HUES6 (cell line): ENCODE data around the gene TMEM254.
"Not testable (repeated sequence)": the region's sequence is repeated elsewhere in the genome, so short reads cannot be mapped to it uniquely, and the experiment has no call there.

Source experiments
- H3K27ac ChIP-seq: 2 replicates; pipeline ENCODE4 v1.7.0; 2013; ENCODE audit warnings: low read depth, mild to moderate bottlenecking, low read length, inconsistent platforms
- H3K27me3 ChIP-seq: 2 replicates; pipeline ENCODE4 v1.6.1; 2013; ENCODE audit warnings: low read length; ENCODE audit not compliant: control insufficient read depth, insufficient read depth
- H3K36me3 ChIP-seq: 2 replicates; pipeline ENCODE4 v1.6.1; 2013; ENCODE audit warnings: low read length; ENCODE audit not compliant: control insufficient read depth, insufficient read depth
- H3K4me1 ChIP-seq: 2 replicates; pipeline ENCODE4 v1.6.1; 2013; ENCODE audit warnings: low read length; ENCODE audit not compliant: control insufficient read depth, insufficient read depth
- H3K4me3 ChIP-seq: 2 replicates; pipeline ENCODE4 v1.5.1; 2013; ENCODE audit warnings: low read depth, low read length
- H3K9ac ChIP-seq: one replicate; pipeline ENCODE4 v1.6.1; 2013; ENCODE audit warnings: mild to moderate bottlenecking, low read length
- H3K9me3 ChIP-seq: 2 replicates; pipeline ENCODE4 v1.6.1; 2013; ENCODE audit warnings: low read depth, low read length; ENCODE audit not compliant: control insufficient read depth, insufficient read depth

The TMEM254 gene

GRCh38 chr10:80077869-80078447, 507 bp upstream of the TMEM254 start:
- no peaks in the 10 kb centered on the region for H3K36me3 ChIP-seq
- peak overlapping the region; percentile 89 for H3K27ac ChIP-seq
- peak overlapping the region; percentile 81 for H3K9ac ChIP-seq
- peaks cover 10% of the 10 kb centered on the region for H3K4me1 ChIP-seq
- peak overlapping the region; percentile 85 for H3K4me3 ChIP-seq
- H3K9me3 ChIP-seq, result no peaks in the 10 kb centered on the region
- no peaks in the 10 kb centered on the region for H3K27me3 ChIP-seq

GRCh38 chr10:80079312-80079719, 851 bp downstream of the TMEM254 start:
- Histone ChIP-seq H3K27me3 (no peaks in the 10 kb centered on the region), H3K36me3 (no peaks in the 10 kb centered on the region), H3K4me3 (peak overlapping the region; percentile 85), H3K9me3 (no peaks in the 10 kb centered on the region), H3K9ac (peak overlapping the region; percentile 73), H3K4me1 (peaks cover 10% of the 10 kb centered on the region), H3K27ac (no peak overlapping the region)

GRCh38 chr10:80081026-80081425, 2.6 kb downstream of the TMEM254 start:
- Histone ChIP-seq H3K9ac (no peak overlapping the region), H3K36me3 (no peaks in the 10 kb centered on the region), H3K4me3 (no peak overlapping the region), H3K9me3 (no peaks in the 10 kb centered on the region), H3K4me1 (peaks cover 10% of the 10 kb centered on the region), H3K27ac (no peak overlapping the region), H3K27me3 (no peaks in the 10 kb centered on the region)

- Histone ChIP-seq H3K9ac (no peak overlapping the region), H3K27ac (peak overlapping the region; percentile 69), H3K4me3 (no peak overlapping the region), H3K27me3 (no peaks in the 10 kb centered on the region), H3K9me3 (no peaks in the 10 kb centered on the region), H3K36me3 (no peaks in the 10 kb centered on the region), H3K4me1 (peaks cover 10% of the 10 kb centered on the region)
Measured at GRCh38 chr10:80081801-80082750, 3.6 kb downstream of the TMEM254 start.

GRCh38 chr10:80090121-80090520, 11.7 kb downstream of the TMEM254 start:
- H3K9me3 ChIP-seq, result no peaks in the 10 kb centered on the region
- H3K4me1 ChIP-seq, result no peaks in the 10 kb centered on the region
- H3K27me3 ChIP-seq, result no peaks in the 10 kb centered on the region
- H3K4me3 ChIP-seq, result no peak overlapping the region
- no peak overlapping the region for H3K27ac ChIP-seq
- no peak overlapping the region for H3K9ac ChIP-seq
- 0 out of 2 replicates have a peak, but pooled peaks cover 2% of the 10 kb centered on the region for H3K36me3 ChIP-seq

GRCh38 chr10:80094231-80094630, 15.8 kb downstream of the TMEM254 start:
- no peak overlapping the region for H3K4me3 ChIP-seq
- H3K27ac ChIP-seq, result no peak overlapping the region
- H3K4me1 ChIP-seq, result no peaks in the 10 kb centered on the region
- H3K27me3 ChIP-seq, result no peaks in the 10 kb centered on the region
- no peak overlapping the region for H3K9ac ChIP-seq
- no peaks in the 10 kb centered on the region for H3K36me3 ChIP-seq
- H3K9me3 ChIP-seq, result no peaks in the 10 kb centered on the region

- H3K9ac ChIP-seq, H3K36me3 ChIP-seq, H3K4me1 ChIP-seq, H3K27ac ChIP-seq, H3K4me3 ChIP-seq, H3K27me3 ChIP-seq, H3K9me3 ChIP-seq: not testable (repeated sequence)
Measured at GRCh38 chr10:80098272-80098671, 19.8 kb downstream of the TMEM254 start.

GRCh38 chr10:80099295-80099694, 20.8 kb downstream of the TMEM254 start:
- H3K27ac ChIP-seq, H3K9me3 ChIP-seq, H3K9ac ChIP-seq, H3K36me3 ChIP-seq, H3K4me3 ChIP-seq, H3K4me1 ChIP-seq, H3K27me3 ChIP-seq: not testable (repeated sequence)

GRCh38 chr10:80100116-80100515, 21.7 kb downstream of the TMEM254 start:
- H3K9ac ChIP-seq, result no peak overlapping the region
- no peak overlapping the region for H3K4me3 ChIP-seq
- no peak overlapping the region for H3K27ac ChIP-seq
- no peaks in the 10 kb centered on the region for H3K9me3 ChIP-seq
- no peaks in the 10 kb centered on the region for H3K27me3 ChIP-seq
- no peaks in the 10 kb centered on the region for H3K36me3 ChIP-seq
- H3K4me1 ChIP-seq, result peaks cover 8% of the 10 kb centered on the region; the same call in 1 of the 2 replicates

GRCh38 chr10:80100861-80101695, 22.6 kb downstream of the TMEM254 start:
- no peaks in the 10 kb centered on the region for H3K9me3 ChIP-seq
- H3K9ac ChIP-seq, result no peak overlapping the region
- H3K4me1 ChIP-seq, result peaks cover 16% of the 10 kb centered on the region; the same call in 1 of the 2 replicates
- no peak overlapping the region for H3K4me3 ChIP-seq
- no peak overlapping the region for H3K27ac ChIP-seq
- H3K27me3 ChIP-seq, result no peaks in the 10 kb centered on the region
- no peaks in the 10 kb centered on the region for H3K36me3 ChIP-seq
